Renal pelvis (tissue), 4 donors: Measurements from ENCODE around the gene CDCA7. TPM values are rescaled to one million over a fixed set of nuclear protein-coding genes. Genes with fewer than 3 reads are reported as not detected.
A peak's percentile ranks its signal among the peaks of the same experiment; 100 is the strongest.
"Not testable (repeated sequence)": the region's sequence is repeated elsewhere in the genome, so short reads cannot be mapped to it uniquely, and the experiment has no call there.

Experiments
- DNase-seq: peaks from one replicate; pipeline ENCODE4 v3.0.0-alpha.2; 2013
- polyA plus RNA-seq, 3 donors: library from polyadenylated mRNA; unstranded; fragments of 120-200 nt; gene quantifications; one replicate each; pipeline ENCODE4 v1.2.1, GENCODE V29; 2013; ENCODE audit not compliant: insufficient read length in 3 of 3

CDCA7 gene
- polyA plus RNA-seq, 3 donors = 32.9 to 39.0 (median 35.9) TPM

DNA sequence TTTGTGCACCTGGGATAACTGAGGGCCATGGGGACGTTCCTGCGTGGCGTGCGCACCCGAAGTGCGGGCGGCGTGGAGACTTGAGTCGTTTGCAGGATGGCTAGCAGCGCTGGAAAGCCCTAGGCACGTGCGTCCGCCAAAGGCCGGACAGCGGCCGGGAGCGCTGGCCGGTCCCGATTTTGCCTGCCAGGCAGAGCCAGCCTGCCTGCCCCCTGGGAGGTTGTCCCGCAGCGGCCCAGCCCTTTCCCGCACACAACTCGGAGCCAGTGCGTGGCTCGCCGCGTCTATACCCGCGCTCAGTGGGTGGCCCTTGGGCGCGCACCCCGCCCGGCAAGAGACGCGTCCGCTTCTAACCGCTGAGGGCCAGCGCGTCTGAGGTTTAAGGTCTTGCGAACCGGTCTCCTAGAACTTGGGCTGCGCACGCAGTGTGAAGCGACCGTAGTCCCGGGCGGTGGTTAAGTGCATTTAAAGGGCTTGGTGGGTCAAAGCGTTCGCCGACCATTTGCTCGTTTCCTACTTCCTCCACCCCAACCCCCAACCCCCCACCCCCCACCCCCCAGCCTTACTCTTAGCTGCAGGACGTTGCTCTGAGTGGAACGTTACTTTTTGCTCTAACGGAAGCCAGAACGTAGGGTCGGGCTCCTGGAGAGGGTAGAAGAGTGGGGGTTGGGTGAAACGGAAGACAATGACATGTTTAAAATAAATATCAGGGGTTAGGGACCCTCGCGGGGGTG is 627 bp downstream of the CDCA7 start:
- peak; percentile 35 for DNase-seq

DNA sequence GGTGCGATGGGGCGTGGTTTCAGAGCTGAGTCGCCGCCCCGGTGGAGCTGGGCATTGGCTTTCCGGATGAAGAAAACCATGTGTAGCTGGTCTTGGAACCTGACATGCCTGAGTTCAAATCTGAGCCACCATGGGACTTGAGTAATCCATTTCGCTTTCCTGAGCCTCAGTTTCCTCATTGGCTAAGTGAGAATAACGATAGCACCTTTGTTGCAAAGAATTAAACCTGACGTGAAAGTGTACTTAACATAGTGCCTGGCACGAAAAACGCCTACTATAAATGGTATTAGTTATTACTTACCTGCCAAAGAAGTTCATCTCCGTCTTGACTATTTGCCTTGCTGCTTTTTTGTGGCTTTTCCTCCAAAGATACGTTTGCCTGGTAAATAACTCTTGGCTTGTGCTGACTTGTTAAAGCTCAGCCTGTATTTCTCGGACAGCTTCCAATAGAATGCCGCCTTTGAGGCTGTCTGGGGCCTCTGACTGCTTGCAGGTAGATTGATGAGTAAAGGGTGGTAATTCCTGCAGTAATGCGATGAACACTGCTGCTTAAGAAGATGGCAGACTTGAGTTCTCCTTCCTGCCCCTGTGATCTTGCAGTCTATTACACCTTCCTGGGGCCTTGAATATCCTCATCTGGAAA is 1.3 kb downstream of the CDCA7 start:
- DNase-seq = no peak

DNA sequence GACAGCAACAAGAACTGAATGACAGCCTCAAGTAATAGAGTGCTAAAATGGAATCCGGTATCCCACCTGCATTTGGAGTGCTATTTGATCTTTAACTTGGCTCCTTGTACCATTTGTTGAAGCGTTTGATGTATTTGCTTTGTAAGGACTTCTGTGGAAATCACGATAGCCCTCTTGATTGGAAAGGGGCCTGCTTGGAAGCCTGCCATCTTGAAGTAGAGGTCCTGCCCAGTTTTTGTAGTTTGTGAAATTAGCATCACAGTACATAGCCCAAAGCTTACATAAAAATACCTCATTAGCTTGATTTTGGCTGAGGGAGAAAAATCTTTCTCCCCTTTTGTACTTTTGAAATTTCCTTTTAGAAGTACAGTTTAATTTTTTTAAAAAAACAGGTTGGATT is 2.7 kb downstream of the CDCA7 start:
- no peak for DNase-seq

DNA sequence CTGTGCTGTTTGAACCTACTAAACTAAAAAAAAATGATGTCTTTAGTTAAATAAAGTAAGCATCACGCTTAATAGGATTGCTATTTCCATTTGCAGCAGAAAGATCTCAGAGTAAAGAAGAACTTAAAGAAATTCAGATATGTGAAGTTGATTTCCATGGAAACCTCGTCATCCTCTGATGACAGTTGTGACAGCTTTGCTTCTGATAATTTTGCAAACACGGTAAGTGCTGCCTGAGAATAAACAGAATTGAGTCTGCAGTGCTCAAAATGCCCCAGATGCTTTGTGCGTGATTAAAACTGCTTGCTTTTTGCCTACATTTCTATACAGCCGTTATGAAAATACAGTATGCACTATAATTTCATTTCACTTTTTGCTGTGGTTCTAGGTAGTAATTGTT is 3.9 kb downstream of the CDCA7 start:
- DNase-seq = no peak

DNA sequence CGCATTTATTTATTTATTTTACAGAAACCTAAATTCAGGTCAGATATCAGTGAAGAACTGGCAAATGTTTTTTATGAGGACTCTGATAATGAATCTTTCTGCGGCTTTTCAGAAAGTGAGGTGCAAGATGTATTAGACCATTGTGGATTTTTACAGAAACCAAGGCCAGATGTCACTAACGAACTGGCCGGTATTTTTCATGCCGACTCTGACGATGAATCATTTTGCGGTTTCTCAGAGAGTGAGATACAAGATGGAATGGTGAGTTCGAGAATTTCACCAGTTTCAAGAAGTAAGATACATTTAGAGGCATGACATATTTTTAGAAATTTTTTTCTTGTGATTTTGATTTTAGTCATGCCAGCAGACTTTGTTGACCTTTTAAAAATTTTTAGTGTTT is 4.6 kb downstream of the CDCA7 start:
- DNase-seq = no peak

DNA sequence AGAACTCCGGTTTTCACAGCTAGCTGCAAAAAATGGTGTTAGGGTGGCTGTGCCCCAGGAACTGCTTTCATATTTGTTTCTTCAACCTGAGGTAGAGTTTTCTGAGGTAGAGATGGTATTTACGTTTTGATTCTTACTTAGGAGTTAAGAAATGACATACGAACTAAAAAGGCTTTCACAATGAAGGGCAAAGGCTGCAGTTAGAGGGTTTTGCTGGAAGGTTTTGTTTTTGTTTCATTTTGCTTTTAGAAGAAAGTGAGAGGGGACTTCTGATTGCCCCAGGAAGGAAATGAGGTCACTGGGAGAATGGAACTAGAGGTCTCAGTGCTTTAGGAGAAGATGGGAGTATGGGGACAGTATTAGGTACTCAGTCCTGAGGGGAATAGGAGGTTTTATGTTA is 15.5 kb downstream of the CDCA7 start:
- DNase-seq = no peak

DNA sequence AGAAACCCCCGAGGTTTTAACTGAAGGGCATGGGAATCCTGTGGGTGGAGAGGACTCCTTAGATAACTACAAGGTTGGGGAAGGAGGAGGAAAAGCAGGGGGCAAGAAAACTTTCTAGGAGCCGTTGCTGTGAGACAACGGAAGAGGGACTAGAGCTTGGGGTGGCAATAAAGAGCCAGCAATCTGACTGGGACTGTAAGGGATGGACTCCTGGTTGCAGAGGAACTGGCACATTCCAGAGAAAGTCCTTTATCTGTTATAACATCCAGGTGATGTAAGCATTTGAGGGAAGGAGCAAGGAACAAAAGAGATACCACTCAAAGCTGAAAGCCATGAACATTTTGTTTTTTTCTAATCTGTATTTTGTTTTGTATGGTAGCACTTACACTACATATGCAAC is 16.4 kb downstream of the CDCA7 start:
- no peak for DNase-seq

DNA sequence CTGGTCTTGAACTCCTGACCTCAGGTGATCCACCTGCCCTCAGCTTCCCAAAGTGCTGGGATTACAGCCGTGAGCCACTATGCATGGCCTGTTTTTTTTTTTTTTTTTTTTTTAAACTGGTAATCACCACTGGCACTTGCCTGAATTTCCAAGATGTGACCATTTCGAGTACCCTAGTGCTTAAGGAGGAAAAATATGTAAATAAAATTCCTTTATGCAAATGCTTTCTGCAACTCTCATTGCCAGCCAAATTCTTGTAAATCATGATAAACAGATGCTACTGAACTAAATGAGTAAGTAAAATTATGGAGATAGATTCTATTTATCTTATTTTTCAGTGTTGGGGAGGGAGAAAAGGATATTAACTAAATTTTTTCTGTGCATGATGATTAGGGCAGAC is 18.6 kb downstream of the CDCA7 start:
- no peak for DNase-seq

DNA sequence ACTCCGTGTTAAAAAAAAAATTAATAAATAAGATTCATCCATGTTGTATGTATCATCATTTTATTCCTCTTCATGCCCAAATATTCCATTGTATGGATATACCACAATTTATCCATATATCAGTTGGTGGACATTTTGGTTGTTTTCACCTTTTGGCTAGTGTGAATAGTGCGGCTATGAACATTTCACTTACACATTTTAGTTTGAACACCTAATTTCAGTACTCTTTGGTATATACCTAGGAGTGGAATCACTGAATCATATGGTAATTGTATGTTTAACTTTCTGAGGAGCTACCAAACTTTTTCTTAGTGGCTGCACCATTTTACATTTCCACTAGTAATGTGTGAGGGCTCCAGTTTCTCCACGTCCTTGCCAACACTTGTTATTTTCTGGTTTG is 20.0 kb downstream of the CDCA7 start:
- DNase-seq = no peak

DNA sequence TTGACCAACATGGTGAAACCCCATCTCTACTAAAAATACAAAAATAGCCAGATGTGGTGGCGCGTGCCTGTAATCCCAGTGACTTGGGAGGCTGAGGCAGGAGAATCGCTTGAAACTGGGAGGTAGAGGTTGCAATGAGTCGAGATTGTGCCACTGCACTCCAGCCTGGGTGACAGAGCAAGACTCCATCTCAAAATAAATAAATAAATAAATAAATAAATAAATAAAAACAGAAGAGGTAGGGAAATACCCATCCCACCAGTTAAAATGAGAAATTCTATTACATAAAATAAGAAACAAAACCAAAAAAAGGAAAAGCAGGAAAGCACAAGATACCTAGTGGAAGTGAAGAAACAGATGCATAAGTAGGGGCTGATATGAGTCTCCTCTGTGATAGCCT is 30.9 kb downstream of the CDCA7 start:
- not testable (repeated sequence) for DNase-seq

DNA sequence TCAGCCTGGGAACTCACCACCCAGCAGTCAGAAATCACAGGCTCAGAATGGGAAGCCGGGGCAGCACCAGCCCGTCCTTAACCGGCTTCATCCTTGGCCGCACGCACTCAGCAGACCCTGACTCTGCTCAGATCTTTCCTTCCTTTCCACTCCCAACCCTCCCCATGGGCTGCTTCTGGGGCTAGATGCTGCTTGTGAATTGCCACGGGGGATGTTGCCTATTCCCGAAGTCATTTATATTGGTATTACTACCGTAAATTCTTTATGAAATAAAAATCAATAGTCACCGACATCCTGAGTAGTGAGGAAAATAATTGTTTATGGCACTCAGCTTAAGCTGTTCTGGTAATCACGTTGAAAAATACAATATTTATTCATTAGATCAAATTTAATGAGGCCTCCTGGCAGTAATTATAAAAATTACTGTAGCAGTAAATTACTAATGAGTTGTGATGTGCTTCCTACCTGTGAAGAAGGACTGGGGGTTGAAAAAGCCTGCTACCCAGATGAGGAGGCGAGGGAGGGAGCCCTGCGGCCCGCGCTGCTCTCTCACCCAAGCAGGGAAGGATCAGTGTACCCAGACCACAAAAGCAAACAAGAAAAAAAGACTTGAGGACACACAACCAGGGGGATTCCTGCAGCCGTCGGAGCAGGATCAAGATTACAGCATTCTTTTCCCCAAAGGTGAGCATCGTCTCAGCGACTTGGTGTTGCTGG is 31.5 kb downstream of the CDCA7 start:
- peak; percentile 43 for DNase-seq

DNA sequence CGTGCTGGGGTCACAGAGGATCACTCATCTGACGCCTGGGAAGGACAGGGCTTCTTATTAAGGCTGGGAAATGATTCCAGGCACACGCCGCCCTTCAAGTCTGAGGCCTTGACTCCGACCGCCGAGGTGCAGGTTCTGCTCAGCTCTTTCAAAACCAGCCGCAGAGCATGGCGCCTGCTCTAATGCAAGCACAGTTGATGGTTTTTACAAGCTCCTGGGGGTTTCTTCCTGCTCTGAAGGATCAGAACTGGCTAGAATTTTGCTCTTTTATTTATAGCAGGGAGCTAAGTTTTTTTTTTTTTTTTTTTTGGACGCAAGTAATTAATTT is 32.0 kb downstream of the CDCA7 start:
- DNase-seq = peak; percentile 37

DNA sequence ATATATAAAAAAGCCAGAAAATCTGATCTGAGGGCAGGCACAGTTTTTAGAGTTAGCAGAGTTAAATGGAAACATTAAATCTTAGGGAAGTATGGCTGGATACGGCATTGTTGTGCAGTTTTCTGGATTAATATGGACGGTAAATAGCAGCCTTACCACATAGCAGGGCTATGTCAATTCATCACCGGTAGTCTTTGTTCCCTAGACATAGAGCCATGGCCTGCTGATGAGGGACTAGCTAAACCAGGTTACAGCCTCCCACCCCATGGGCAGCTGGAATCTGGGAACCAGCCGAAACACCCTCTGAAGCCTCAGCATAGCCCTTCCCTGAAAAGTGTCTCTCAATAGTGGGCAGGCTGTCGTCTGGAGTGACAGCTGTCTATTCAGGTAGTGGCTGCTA is 32.4 kb downstream of the CDCA7 start:
- DNase-seq = no peak

DNA sequence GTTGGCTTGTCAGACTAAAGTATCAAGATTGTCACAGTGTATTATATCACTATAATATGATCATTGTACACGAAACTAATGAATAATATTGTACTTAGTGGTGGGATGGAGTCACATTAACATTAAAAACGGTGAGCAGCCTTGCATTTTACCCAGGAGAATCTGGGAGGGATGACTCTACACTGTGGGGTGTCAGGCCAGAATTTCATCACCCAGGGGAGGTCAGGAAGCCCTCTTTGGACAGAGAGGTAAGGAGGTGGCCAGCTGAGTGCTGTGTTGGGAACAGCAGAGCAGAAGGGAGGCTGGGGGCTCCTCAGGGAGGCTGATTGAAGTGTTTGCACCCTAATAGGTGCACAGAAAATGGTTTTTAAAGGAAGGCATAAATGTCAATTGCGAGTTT is 33.0 kb downstream of the CDCA7 start:
- no peak for DNase-seq

DNA sequence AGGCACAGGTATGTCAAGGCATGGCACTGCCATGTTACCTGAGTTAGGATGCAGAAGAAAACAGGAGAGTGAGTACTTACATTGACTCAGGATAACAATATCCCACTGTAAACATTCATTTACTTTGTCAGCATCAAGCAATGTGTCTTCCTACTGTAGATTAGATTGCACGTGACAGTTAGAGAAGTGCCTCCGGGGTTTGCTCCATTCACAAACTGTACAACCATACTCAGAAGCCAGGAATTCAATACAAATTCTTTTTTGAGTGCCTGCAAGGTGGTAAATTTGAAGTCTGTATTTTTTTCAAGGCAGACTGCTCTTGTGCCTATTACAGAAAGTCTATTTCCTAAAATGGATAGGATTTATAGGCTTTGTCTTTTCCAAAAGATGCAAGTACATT is 34.1 kb downstream of the CDCA7 start:
- DNase-seq = no peak

DNA sequence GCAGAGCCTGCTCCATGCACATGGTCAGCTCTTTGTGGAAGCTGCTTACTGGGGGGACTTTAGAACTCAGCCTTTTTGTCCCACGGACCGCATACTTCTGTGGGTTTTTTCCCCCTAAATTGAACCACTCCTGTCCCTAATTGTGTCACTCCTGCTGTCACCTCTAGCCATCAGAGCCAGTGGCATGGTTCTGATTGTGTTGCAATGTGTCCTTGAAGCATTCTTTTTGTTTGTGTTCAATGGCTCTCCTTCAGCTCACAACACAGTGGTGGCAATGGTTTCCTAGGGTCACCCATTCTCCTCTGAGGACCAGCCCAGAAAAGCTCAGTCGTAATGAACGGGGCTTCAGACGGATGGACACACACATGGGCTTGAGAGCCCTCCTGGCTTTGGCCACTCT is 35.4 kb downstream of the CDCA7 start:
- DNase-seq = no peak

DNA sequence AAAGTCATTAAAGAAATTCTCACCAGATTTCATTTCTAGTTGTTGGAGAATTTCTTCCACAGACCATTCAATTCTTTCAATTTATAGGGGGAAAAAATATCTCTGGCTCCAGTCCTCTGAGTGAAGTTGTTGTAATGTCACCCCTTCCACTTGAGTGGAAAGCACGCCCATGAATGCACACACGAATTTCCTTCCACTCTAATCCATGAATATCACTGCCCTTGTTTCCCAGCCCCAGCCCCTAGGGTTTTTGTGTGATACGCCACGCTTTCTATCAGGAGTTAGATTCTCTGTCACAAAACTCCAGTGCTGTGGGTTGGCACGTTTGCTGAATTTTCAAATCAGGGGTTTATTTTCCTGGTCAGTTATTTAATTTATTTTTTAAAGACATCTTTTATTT is 38.1 kb downstream of the CDCA7 start:
- no peak for DNase-seq

DNA sequence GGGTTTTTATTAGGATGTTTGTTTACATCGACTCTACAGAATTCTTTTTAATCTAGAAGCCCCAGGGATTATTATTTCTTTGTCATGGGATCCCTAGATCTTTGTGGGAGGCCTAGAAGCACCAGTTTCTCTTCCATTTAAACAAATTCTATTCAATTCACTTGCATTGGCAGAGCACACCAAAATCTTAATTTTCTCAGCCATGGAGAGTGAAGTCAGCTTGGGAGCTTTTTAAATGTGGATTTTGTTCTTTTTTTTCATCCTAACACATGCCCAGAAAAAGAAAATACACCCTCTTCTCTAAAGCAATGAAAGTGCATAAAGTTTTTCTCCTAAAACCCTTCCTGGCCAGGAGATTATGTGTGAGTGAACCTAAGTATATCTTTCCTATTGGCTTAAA is 38.5 kb downstream of the CDCA7 start:
- no peak for DNase-seq

DNA sequence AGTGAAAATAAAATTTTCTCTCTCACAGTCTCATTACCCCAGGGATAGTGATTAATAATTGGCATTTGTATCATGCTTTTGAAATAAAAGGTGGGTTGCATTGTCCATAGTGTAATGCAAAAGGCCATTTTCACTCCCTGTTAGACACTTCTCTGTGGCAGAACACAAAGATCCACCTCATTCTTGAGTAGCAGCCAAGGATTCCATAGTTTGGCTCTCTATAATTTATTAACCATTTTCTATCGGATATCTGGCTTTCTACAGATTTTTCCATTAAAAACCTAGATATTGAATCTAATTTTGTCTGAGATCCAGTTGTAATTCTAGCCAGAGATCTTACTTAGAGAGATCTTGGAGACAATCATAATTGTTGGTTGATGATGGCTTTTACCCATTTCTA is 39.0 kb downstream of the CDCA7 start:
- no peak for DNase-seq

DNA sequence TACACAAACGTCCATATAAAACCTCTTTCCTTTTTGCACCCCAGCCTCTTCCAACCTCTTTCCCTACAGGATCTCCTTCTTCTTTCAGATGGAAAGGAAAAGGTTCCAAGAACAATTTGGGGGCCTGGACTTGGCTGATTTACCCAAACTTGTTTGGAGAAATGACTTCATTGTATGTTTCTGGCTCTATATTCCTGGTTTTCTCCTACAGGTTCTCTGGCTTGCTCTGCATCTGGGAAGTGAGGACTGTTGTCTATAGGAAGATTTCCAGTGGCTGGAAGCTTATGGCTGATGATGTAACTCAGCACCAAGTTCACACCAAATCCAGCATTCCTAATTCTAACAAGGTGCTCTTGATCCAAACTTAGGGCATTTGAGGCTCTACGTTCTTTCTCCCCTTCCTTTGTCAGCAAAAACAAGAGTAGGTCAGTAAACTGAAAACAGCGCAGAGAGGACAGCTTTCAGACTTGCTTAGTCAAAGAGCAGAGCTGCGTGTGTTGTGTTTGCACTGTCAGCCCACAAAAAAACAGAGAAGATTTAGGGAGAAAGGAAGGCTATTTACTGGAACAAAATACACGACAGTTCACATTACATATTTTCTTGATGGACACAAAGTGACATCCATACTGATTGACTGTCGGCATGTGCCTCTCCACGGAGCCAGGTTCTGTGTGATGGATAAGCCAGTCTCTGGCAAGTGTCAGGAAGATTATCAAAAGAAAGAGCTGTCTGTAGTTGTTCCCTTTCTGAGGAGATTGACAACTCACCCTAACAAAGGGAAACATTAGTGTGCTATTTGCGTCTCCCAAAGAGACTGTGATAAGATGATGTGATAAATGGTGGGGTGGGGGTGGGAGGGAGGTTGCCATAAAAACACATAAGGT is 39.7 kb downstream of the CDCA7 start:
- DNase-seq = no peak

DNA sequence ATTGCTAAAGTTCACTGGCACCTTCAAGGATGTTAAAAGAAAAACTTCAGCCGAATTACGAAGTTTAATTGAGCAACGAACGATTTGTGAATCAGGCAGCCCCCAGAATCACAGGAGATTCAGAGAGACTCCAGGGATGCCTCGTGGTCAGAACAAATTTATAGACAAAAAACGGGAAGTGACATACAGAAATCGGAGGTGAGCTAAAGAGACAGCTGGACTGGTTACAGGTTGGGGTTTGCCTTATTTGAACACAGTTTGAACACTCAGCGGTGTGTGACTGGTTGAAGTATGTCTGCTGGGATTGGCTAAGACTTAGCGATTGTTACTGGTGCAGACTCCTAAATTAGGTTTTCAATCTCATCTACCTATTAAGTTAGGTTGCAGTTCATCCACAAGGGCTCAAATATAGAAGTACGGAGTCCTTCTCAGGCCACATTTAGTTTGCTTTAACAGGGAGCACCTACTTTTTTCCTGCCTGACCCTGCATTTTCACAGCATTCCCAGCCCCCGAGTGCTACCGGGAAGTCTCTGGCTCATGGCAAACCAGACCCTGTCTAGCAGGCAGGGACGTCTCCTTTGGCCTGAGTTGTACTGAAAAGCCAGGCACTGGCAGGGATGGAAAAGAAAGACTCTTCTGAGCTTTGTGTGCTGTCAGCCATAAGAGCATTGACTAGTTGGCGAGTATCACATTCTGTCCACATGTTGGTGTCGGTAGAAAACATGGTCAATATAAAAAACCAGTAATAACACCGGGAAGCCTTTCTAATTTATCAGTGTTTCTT is 41.1 kb downstream of the CDCA7 start:
- DNase-seq = no peak

DNA sequence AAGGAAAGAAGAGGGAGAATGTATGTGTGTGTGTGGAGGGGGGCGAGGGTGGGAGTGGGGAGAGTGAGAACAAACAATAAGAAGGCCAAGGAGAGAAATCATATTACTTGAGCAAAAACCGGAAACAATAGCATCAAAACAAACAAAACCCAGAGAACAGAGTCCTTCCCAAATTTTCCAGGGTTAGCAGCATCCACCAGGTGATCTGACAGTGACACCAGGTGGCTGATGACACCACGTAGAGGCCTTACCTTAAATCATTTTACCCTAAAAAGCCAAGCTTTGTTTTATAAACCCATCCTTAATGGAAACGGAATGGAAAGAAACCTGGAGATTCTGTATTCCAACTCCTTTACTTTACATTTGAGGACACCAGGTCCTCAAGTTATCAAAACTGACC is 42.9 kb downstream of the CDCA7 start:
- DNase-seq = no peak
